NB4 (cell line): ENCODE measurements around the gene BRI3.

Experiments
- CTCF ChIP-seq: IDR thresholded peaks from one replicate; pipeline ENCODE4 v1.5.1; 2012; ENCODE audit warnings: low read depth, low read length
- MYC ChIP-seq: IDR thresholded peaks from 2 replicates; pipeline ENCODE4 v1.6.1; 2011; ENCODE audit warnings: low read depth, low read length
- POLR2A ChIP-seq: IDR thresholded peaks from 2 replicates; pipeline ENCODE4 v1.6.1; 2011; ENCODE audit warnings: mild to moderate bottlenecking; ENCODE audit not compliant: insufficient read length; ENCODE audit errors: extremely low read depth
- TF ChIP-seq, protein P1 (sequence below): IDR thresholded peaks from 2 replicates; pipeline ENCODE4 v1.6.1; 2011; ENCODE audit warnings: low read depth, low read length

DNA sequence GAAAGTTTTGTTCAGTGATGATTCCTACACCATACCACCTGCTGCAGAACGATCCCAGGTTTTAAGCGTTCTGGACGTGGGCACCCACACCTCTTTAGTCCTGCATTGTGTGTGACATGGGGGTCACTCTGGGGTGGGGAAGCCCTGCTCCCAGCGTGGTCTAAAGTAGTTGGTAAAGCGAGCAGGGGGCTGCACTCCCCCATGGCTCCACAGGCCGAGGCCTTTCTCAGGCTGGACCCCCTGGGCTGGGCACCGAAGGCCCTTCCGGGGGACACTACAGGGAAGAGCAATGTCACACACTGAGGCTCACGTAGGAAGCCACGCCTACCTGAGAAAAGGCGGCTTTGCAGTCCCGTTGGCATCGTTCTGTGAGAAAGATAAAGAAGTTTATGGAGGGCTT is 12.3 kb downstream of the BRI3 start:
- TF ChIP-seq CTCF (no peak), POLR2A (no peak), MYC (no peak)
- TF ChIP-seq, protein P1, sequence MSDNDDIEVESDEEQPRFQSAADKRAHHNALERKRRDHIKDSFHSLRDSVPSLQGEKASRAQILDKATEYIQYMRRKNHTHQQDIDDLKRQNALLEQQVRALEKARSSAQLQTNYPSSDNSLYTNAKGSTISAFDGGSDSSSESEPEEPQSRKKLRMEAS: no peak
